GM18517 (cell line): Measurements from ENCODE around the gene MAGI1.

Experiments used
- ATAC-seq: cut with Tn5 transposase; IDR thresholded peaks from one replicate; pipeline ENCODE4 v1.9.1; 2021; ENCODE audit warnings: mild to moderate bottlenecking, moderate library complexity; ENCODE audit not compliant: unreplicated experiment

The MAGI1 gene

GRCh38 chr3:65502526-65502925 is 536.2 kb downstream of the MAGI1 start:
- ATAC-seq = no peak

- ATAC-seq = no peak
Measured at GRCh38 chr3:65500398-65501306, 538.1 kb downstream of the MAGI1 start.

GRCh38 chr3:65497846-65498245 is 540.9 kb downstream of the MAGI1 start:
- no peak for ATAC-seq

- no peak for ATAC-seq
Measured at GRCh38 chr3:65497236-65497635, 541.5 kb downstream of the MAGI1 start.

- ATAC-seq = no peak
Measured at GRCh38 chr3:65493938-65494337, 544.8 kb downstream of the MAGI1 start.

- ATAC-seq = no peak
Measured at GRCh38 chr3:65493371-65493882, 545.3 kb downstream of the MAGI1 start.

- no peak for ATAC-seq
Measured at GRCh38 chr3:65492249-65492648, 546.5 kb downstream of the MAGI1 start.

GRCh38 chr3:65490114-65490513 is 548.6 kb downstream of the MAGI1 start:
- ATAC-seq = no peak

GRCh38 chr3:65489253-65489652 is 549.5 kb downstream of the MAGI1 start:
- ATAC-seq = no peak

- ATAC-seq = no peak
Measured at GRCh38 chr3:65485826-65486469, 552.8 kb downstream of the MAGI1 start.

- ATAC-seq = no peak
Measured at GRCh38 chr3:65484964-65485363, 553.8 kb downstream of the MAGI1 start.

- no peak for ATAC-seq
Measured at GRCh38 chr3:65483480-65483879, 555.2 kb downstream of the MAGI1 start.

GRCh38 chr3:65483011-65483410 is 555.7 kb downstream of the MAGI1 start:
- ATAC-seq = no peak

- ATAC-seq = no peak
Measured at GRCh38 chr3:65481085-65481484, 557.6 kb downstream of the MAGI1 start.

- ATAC-seq = no peak
Measured at GRCh38 chr3:65479990-65480389, 558.7 kb downstream of the MAGI1 start.

GRCh38 chr3:65478551-65479500 is 559.9 kb downstream of the MAGI1 start:
- no peak for ATAC-seq

GRCh38 chr3:65473736-65474135 is 565.0 kb downstream of the MAGI1 start:
- no peak for ATAC-seq

- no peak for ATAC-seq
Measured at GRCh38 chr3:65472501-65472900, 566.2 kb downstream of the MAGI1 start.

- no peak for ATAC-seq
Measured at GRCh38 chr3:65466300-65466988, 572.3 kb downstream of the MAGI1 start.

GRCh38 chr3:65449841-65450428 is 588.8 kb downstream of the MAGI1 start:
- no peak for ATAC-seq
